HCEC 1CT (cell line): ENCODE data around the gene VPS8.
A peak's percentile ranks its signal among the peaks of the same experiment; 100 is the strongest.

Experiments used
- DNase-seq: peaks from one replicate; pipeline ENCODE4 v3.0.0-alpha.2; 2017

Gene VPS8

DNA sequence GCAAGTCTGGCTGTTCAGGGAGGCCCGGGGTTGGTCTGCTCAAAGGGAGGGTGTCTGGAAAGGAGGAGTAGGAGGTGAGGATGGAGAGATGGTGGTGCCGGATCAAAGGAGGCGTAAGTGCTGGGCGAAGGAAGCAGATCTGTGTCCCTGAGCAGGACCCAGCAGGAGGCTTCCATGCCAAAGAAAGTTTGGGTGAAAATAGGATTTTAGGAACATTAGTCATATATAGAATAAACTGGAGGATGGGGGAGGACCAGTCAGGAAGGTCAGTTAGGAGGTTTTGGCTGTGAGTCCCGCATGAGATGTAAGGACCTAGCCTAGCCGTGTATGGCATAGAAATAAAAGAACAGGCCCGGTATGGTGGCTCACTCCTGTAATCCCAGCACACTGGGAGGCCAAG lies 28.6 kb upstream of the VPS8 start:
- no peak for DNase-seq

DNA sequence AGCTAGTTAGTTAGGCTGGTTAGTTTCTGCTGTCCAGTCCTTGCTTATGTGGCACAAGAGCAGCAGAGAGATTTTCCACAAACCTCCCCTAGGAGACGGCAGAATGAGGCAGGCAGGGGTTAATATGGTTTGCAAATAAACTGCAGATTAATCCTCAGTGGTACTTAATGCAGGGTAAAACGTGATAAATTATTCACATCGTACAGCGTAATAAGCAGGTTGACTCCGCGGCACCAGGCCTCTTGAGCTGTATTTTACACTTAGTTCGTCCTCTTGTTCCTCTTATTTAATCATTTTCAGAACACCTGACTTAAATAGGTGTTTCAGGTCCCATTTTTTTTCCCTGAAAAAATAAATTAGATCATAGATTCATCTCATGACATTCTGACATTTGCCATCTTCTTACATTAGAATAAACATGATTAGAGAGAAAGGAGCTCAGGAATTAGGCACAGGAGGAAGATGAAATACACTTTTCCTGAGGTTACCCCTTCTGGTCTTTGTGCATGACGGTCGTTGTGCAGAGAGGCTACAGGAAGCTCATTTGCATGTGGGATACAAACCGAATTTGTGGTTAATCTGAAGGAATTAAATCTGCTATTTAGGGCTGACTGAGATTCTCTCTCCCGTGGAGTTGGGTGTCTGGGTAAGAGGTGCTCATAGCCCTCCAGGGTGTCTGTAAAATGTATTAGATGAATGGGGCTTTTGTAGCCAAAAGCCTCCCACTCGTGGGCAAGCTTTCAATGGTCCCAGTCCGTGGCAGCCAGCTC lies 27.1 kb upstream of the VPS8 start:
- DNase-seq: no peak

DNA sequence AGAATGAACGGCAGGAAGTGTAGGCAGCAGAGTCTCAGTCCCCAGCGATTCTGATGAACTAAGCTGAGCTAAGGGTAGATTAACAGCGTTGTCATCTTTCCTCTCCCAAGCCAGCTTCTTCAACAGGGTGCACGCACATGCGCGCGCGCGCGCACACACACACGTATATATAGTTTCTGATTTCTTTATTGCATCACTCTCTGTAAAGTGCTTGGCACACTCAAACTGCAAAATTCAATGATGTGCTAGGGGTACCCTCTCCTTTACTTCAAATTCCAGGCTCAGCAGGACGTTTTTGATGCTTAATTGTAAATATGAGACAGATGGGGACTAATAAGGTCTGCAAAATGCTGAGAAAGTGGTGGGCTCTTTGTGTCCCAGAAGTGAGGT lies 26.1 kb upstream of the VPS8 start:
- no peak for DNase-seq

DNA sequence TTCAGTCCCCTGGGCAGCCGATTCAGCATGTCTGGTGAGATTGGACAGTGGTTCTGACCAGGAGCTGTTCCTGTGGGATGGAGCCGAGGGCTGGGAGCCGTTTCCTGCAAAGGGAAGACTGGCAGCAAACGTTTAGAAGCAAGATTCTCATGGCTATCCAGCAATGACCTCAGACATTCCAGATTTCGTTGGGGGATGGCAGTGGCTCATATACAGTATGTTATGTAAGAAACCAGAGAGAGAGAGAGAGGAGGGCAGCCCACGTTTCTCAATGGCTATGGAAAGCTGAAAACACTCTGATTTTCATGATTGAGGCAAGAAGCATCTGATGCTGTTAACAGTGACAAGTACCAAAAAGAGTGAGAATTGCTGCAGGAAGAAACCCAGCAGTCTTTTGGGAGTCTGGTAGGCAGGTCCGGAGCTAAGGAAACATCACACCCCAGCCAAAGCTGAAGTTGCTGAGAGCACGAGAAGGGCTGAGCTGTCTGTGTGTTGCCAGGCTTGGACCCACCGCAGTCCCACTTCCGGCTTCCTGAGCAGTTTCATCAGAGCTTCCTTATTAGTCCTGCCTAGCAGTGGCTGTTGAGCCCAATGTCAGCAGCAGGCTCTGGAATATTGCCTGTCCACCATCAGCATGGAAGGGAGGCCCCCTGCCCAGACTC lies 25.6 kb upstream of the VPS8 start:
- peak; percentile 72 for DNase-seq

DNA sequence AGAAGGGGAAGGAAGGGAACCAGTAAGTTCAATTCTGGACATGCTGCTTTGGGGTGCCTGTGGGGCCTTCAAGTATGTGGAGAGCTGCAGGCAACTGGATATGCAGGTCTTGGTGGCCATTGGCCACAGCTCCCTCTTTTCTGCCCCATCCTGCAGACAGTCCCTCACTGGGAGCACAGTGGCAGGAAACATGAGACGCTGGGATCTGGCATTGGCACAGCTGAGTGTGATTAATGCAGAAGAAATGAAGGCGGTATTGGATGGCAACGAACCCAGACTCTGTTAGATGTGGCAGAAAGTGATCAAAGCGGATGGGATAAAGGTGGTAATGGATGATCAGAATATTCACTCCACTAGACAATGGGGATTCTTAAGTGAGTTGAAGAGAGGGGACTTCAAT lies 23.2 kb upstream of the VPS8 start:
- no peak for DNase-seq

DNA sequence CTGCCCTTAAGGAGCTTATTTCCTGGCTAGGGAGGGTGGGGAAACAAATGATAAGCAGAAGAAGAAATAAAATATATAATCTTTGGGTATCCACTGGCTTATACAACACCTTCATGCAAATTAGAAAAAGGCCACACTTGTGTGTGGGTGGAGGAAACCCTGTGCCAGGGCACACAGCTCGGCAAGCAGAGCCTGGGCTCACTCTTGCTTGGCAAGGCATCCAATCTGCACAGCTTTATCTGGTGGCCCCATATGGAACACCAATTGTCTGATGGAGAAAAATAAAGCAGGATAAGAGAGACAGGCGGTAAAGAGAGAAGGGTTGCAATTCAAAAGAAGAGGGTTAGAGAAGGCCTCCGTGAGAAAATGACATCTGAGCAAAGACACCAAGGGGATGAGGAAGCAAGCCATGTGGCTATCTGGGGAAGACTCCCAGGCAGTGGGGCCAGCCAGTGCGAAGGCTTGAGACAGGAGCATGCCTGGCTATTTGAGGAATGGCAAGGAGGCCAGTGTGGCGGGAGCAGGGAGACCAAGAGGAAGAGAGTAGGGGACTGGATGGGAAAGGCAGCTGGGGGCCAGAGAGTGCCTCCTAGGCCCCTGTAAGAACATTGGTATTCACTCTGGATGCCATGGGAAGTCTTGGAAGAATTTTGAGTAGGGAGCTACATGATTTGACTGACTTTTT lies 22.5 kb upstream of the VPS8 start:
- DNase-seq: no peak

DNA sequence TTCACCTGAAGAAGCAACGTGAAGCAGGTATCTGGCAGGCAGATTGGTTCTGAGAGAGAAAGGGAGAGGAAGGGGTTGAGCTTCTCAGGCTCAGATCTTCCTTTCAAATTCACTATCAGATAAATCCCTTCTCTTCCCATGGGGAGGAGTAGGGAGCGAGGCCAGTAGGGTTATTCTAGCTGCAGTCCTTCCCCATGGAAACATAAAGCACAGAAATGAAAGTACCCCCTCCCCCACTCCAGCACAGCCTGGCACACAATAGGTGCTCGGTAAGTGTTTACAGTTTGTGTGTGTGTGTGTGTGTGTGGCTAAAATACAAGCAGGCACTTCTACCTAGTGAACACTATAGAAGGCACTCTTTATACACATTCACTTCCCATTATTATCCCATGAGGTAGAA lies 20.8 kb upstream of the VPS8 start:
- no peak for DNase-seq

DNA sequence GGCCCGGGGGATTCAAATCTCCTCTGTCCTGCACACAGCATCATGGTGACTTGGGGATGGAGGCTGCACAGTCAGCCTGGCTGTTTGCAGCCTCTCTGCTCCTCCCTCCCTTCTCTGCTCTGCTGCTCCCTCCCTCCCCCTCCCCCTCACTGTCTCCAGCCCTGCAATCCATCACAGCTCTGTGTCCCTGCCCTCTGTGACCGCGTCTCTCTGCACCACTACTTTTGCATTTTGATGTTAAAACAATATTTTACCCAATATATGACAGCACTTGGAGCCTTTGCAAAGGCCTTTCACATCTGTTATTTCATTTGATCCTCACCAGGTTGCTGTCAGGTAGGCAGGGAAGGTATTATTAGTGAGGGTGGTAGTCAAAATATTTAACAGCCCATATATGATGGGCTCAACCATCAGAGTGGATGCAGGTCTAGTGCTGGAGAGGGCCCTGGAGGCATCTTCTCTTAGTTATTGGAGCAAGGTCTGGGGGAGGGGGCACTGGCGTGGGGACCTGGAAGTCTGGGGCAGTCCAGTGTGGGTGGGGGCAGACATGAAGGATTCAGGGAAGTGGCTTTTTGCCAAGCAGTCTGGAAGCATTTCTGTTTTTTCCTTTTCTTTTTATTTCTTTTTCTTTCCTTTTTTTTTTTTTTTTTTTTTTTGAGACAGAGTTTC lies 16.3 kb upstream of the VPS8 start:
- DNase-seq: no peak

DNA sequence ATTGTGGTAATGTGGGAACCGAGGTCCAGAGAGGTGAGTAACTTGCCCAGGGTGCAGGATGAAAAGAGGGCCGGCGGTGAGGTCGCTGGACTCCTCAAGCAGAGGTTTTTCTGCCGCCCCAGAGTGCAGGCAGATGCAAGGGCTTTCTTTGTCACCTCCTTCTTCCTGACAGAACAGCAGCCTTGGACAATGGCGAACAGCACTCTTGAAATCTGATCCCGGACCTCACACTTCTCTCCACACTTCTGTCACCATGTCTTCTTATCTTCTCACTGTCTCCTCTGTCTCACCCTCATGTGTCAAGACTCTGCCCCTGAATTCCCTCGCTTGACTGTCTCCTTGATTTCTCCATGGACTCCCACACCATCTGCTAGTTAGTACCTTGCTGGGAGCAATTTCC lies 15.4 kb upstream of the VPS8 start:
- DNase-seq: no peak

DNA sequence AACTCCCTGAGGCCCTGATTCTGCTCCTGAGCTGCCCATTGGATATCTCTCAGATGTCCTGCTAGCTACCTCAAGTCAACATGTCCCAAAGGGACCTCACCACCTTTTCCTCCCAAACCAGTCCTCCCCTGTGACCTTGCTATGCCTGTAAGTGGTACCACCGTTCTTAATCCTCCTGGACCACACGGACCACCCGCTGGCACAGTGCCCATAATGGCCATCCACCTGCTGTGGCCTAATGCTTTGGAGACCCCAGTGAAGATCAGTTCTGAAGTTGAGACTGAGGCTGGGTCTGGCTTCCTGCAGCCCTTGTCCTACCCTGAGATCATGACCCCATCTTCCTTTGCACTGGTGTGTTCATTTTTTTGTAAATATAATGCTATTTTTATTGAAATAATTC lies 15.0 kb upstream of the VPS8 start:
- no peak for DNase-seq

DNA sequence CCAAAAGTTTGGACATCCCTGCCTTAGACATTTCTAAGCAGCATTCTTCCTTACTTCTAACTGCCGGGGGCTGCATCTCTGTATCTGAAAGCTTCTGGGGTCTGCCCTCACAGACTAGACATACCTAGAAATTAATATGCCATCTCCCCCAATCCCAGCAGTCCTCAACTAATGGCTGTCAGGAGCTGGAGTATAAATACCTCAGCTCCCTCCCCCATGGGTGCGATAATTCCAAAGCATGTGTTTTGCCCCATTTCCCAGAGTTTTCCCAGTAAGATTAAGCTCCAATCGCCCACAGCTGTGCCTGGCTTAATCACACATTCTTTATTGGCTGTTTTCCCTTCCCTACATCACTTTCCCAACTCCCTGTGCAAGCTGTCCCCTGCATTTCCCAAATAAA lies 13.8 kb upstream of the VPS8 start:
- DNase-seq: no peak

DNA sequence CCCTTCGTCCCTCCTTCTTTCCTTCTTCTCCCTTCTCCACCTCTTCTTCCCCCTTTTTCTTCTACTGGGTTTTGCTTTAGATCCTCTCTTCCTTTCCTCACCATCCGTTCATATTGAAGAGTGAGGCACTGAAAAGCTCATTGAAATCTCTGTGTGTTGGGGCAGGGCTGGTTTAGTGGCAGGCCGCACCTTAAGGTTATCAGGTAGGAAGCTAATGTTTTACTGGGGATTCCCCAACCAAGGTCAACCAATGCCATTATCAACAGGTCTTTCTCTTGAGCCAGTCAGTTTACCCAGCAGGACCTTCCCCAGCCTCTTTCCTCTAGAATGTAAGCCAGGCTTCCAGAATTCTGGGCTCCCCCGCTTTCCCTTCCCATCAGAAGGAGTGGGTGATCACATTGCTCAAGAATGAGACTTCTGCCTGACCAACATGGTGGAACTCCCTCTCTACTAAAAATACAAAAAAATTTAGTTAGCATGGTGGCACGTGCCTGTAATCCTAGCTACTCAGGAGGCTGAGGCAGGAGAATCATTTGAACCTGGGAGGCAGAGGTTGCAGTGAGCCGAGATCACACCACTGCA lies 11.5 kb upstream of the VPS8 start:
- DNase-seq: no peak

DNA sequence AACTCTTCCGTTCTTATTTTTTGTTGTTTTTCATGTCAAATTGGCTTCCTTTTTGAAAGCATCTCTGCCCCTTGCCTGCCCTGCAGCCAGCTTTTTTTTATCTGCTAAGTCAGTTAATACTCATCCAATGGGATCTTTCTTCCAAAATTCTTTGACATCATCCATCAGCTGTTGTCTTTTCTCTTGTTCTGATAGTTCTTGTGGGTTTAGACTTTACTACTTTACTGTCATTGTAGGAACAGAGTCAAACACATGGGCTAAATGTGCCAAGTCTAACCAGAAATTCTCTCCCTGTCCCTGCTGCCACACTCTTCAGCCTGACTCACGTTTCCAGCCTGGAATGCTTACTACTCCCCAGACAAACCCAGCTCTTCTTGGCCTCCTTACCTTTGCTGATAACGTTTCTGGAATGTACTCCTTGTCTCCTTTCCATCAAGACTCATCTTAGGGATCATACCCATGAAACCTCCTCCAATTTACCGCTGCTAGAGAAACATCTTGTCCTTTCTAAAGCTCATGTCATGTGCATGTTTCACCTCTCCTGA lies 10.7 kb upstream of the VPS8 start:
- no peak for DNase-seq

DNA sequence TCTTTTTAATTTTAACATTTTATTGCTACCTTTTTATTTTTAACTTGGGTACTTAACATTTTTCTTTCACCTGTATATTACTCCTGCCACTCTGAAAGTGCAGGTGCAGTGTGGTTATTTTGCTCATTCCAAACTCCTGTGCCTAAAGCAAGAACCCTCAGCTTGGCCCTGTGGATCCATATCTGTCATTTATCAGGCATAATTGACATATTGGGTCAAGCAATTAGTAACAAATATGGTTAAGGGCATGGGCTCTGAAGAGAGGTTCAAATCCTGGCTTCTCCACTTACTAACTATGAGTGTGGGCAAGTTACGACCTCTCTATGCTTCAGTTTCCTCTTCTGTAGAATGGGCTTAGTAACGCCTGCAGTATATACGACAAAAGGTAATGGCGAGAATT lies 9.8 kb upstream of the VPS8 start:
- DNase-seq: no peak

DNA sequence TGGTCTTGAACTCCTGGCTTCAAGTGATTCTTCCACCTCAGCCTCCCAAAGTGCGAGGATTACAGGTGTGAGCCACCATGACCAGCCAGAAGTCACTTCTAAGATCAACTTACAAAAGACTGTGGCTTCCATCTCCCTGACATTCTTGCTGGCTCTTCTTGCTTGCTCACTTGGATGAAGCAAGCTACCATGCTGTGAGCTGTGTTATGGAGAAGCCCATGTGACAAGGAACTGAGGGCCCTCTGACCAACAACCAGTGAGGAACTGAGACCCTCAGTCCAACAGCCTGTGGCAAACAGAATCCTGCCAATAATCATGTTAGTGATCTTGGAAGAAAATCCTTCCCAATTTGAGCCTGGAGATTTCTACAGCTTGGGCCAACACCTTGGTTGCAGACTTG lies 7.2 kb upstream of the VPS8 start:
- no peak for DNase-seq

DNA sequence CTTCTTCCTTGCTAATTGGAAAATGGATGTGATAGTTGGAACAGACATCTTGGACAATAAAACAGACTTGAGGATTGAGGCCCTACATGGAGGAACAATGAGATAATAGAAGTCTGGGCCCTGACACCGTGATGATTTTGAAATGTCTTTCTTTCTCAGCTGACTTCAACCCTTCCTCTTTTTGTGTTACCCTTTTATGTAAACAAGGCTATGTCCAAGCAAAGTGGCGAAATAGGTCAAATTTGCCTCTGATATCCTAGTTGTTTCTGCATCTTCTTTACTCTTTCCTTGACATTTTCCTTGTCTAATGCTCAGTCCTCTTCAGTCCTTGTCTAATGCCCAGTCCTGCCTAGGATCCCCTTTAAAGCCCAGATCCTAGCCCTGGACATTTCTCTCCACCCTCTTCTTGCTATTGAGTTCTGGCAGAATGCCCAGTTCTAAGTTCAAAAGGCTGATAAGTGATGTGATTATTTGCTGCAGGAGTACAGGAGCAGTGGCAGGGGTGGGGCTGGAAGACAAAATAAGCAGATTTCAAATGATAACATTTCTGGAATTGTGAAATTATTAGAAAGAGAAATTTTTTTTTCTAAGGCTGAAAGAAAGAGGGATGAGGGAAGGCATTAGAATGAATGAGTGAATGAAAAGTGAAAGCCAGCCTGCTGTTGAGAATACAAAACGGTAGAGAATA lies 6.5 kb upstream of the VPS8 start:
- DNase-seq: no peak

DNA sequence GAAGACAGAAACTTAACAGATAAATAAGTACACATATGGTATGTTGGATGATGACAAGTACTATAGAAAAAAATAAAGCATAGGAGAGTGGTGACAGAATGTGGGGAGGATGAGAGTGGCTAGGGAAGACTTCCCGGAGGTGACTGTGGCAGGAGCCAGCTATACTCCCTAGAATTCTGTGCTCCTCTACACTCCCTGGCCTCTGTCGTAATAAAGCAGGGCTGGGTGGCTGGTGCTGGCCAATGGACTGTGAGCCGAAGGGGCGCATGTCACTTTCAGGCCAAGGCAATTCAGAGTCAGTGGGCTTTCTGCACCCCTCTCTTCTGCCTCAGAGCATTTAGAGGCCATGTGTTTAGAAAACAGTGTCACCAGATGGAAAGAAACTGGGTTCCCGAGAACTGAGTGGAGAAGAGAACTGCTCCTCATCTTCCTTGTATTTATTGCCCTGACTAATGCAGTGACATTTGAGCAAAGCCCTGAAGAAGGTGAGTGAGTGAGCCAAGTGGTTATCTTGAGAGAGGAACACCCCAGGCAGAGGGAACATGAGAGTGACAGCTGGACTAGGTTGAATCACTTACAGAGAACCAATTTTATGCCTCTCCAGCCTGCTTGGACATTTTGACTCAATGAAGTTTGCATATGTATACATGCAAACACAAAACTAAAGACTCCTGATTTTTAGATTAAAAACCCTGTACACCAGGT lies 5.2 kb upstream of the VPS8 start:
- DNase-seq: no peak

DNA sequence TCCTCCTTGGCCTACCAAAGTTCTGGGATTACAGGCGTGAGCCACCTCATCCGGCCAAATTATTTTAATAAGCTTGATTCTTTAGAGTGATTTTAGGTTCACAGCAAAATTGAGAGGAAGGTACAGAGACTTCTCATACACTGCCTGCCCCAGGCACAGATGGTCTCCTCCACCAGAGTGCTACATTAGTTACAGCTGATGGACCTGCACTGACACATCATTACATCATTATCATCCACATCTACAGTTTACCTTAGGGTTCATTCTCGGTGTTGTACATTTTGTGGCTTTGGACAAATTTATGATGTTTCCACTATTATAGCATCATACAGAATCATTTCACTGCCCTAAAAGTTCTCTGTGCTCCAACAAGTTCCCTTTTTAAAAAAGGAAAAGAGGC lies 4.4 kb upstream of the VPS8 start:
- no peak for DNase-seq

DNA sequence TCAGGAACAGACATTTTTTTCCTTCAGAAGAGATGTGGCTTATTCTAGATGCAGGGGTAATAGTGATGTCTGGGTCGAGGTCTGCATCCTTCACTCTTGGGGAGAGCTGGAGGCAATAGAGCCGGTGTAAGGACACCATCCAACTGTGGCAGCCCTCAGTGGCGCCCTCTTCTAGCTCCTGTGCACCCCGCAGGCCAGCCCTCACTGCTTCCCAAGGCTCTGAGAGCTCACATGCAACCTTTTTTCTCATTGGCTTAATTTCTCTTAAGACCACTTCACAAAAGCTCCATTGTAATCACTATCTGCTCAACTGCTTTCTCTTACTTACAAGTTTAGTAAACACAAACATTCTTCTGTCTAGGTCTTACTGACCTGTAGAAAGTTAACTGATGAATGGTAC lies 3.9 kb upstream of the VPS8 start:
- DNase-seq: no peak

DNA sequence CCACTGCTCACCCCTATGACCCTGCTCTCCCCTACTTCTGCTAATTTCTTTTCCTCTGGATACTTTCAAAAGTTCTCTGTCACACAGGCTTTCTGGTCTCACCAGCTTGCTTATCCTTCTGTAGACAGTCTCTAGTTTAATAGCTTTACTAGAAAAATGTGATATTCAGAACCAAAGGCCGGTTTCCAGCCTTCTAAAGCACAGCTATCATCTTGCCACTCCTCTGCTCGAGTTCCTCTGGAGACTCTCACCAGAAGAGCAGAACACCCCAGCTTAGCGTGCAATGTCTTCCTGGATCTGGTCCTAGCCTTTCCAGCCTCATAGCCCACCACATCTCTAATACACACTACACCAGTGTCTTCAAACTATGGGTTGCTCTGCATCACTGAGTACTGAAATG lies 1.8 kb upstream of the VPS8 start:
- DNase-seq: no peak

DNA sequence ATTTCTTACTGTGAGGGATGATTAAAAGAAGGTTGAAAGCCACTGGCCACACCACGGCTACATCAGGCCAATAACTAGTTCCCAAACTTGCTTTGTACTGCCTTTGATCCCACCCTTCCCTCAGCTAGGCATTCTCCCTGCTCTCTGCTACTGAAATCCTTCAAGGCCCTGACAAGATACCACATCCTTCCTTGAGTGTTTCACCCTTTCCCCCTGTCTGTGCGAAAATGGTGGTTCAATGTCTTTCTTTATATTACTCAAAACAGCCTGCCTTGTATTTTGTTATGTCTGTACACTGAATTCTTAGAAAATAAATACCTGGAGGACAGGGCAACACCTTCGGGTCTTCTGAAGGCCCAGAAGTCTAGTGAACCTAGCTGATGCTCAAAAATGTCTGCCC lies 932 bp upstream of the VPS8 start:
- DNase-seq: no peak

DNA sequence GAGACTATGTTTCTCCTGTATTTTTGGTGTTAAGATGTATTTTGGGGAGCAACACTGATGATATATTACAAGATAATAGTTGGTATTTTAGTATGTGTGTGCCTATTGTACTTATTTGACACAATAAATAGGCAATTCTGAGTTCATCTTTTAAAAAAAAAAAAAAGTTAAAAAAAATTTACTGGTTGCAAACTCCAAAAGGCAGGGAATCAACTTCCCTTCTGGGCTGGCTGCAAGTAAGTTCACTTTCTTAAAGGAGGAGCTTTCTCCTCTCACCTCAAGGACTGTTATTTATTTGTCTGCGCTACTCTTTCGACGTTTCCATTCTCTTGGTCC lies 335 bp upstream of the VPS8 start:
- no peak for DNase-seq
